CD4-positive, alpha-beta T cell treated with Interleukin-12 subunit alpha and Interleukin-12 subunit beta, for 1 hour (primary cell): ENCODE data around the gene PHF21A.

Experiments used
- DNase-seq: peaks from one replicate; pipeline ENCODE4 v3.0.0-alpha.2; 2020

The PHF21A gene

GRCh38 chr11:46072172-46072964 lies 48.9 kb downstream of the PHF21A start:
- DNase-seq, result no peak

- DNase-seq, result no peak
Measured at GRCh38 chr11:46071091-46071490, 50.2 kb downstream of the PHF21A start.

- DNase-seq, result no peak
Measured at GRCh38 chr11:46069595-46069994, 51.7 kb downstream of the PHF21A start.

GRCh38 chr11:46066335-46066734 lies 54.9 kb downstream of the PHF21A start:
- no peak for DNase-seq

- no peak for DNase-seq
Measured at GRCh38 chr11:46065681-46066080, 55.6 kb downstream of the PHF21A start.

- DNase-seq, result no peak
Measured at GRCh38 chr11:46064221-46064620, 57.0 kb downstream of the PHF21A start.

- no peak for DNase-seq
Measured at GRCh38 chr11:46063138-46063537, 58.1 kb downstream of the PHF21A start.

- DNase-seq, result no peak
Measured at GRCh38 chr11:46060013-46060412, 61.2 kb downstream of the PHF21A start.

GRCh38 chr11:46057489-46057888 lies 63.8 kb downstream of the PHF21A start:
- DNase-seq, result no peak

- DNase-seq, result no peak
Measured at GRCh38 chr11:46055371-46055770, 65.9 kb downstream of the PHF21A start.

GRCh38 chr11:46051102-46051501 lies 70.2 kb downstream of the PHF21A start:
- DNase-seq, result no peak

GRCh38 chr11:46050662-46051061 lies 70.6 kb downstream of the PHF21A start:
- DNase-seq, result no peak

- no peak for DNase-seq
Measured at GRCh38 chr11:46050003-46050461, 71.2 kb downstream of the PHF21A start.

GRCh38 chr11:46049325-46049897 lies 71.8 kb downstream of the PHF21A start:
- no peak for DNase-seq

GRCh38 chr11:46048198-46048597 lies 73.1 kb downstream of the PHF21A start:
- DNase-seq, result no peak

- DNase-seq, result no peak
Measured at GRCh38 chr11:46047520-46047919, 73.7 kb downstream of the PHF21A start.

- no peak for DNase-seq
Measured at GRCh38 chr11:46045811-46046210, 75.4 kb downstream of the PHF21A start.

- DNase-seq, result no peak
Measured at GRCh38 chr11:46044601-46045000, 76.7 kb downstream of the PHF21A start.

GRCh38 chr11:46039990-46040389 lies 81.3 kb downstream of the PHF21A start:
- no peak for DNase-seq

- DNase-seq, result no peak
Measured at GRCh38 chr11:46038529-46038928, 82.7 kb downstream of the PHF21A start.

GRCh38 chr11:46036969-46037368 lies 84.3 kb downstream of the PHF21A start:
- no peak for DNase-seq

GRCh38 chr11:46036009-46036408 lies 85.2 kb downstream of the PHF21A start:
- DNase-seq, result no peak

GRCh38 chr11:46034041-46034440 lies 87.2 kb downstream of the PHF21A start:
- DNase-seq, result no peak

- no peak for DNase-seq
Measured at GRCh38 chr11:46026606-46027293, 94.5 kb downstream of the PHF21A start.
